C4-2B (cell line): Measurements from ENCODE around the gene ADAM29.

Experiments
- CTCF ChIP-seq: fragments of 450-650 bp; conservative IDR thresholded peaks from 2 replicates; pipeline ENCODE4 v1.5.1; 2017; ENCODE audit warnings: mild to moderate bottlenecking
- ZFX ChIP-seq: fragments of 450-650 bp; IDR thresholded peaks from 2 replicates; pipeline ENCODE4 v1.6.1; 2017

GRCh38 chr4:174973336-174973735, 55.2 kb downstream of the ADAM29 start:
- TF ChIP-seq CTCF (no peak), ZFX (no peak)
